ENCODE data around the gene MR1.

Gene MR1

GRCh38 chr1:181083842-181084605 is 50.2 kb downstream of the MR1 start:
- no peak overlapping the region for H3K27ac Mint-ChIP-seq

GRCh38 chr1:181084606-181084969 is 50.8 kb downstream of the MR1 start:
- H3K4me3 Mint-ChIP-seq = no peak overlapping the region
- no peaks in the 10 kb centered on the region for H3K9me3 Mint-ChIP-seq
- no peak overlapping the region for H3K27ac Mint-ChIP-seq
- peaks cover 16% of the 10 kb centered on the region for H3K4me1 Mint-ChIP-seq
- no peak for DNase-seq
- H3K27me3 Mint-ChIP-seq (ENCODE audit: low read depth, poor library complexity) = peaks cover 14% of the 10 kb centered on the region
- H3K36me3 Mint-ChIP-seq (ENCODE audit: low read depth) = no peaks in the 10 kb centered on the region
- TF ChIP-seq CTCF (IDR thresholded peaks at IDR 0.05) = no peak

More at GRCh38 chr1:181083842-181084605, 50.2 kb downstream of the MR1 start:
- H3K4me3 Mint-ChIP-seq = no peak overlapping the region
- H3K27me3 Mint-ChIP-seq (ENCODE audit: low read depth, poor library complexity) = peaks cover 14% of the 10 kb centered on the region
- no peaks in the 10 kb centered on the region for H3K36me3 Mint-ChIP-seq (ENCODE audit: low read depth)
- no peaks in the 10 kb centered on the region for H3K9me3 Mint-ChIP-seq
- peaks cover 22% of the 10 kb centered on the region for H3K4me1 Mint-ChIP-seq
- no peak for TF ChIP-seq CTCF (IDR thresholded peaks at IDR 0.05)
- DNase-seq = no peak

DNA sequence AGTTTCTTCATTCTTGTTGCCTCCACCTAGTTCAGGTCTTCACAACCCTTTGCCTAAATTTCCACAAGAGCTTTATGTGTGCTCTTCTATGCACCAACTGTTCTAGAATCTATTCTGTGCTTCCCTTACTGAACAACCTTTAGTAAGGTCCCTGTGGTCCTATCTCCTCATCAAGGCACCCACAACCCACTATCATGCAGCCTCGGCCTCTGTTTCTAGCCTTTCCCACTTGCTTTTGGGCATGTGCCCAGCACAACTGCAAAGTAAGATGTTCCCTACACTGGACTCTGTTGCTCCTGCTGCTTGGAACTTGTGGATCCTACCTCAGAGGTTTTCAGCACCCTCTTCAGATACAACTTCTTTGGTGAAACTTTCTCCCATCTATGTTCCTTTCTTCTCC is 52.3 kb downstream of the MR1 start:
- no peak for DNase-seq
- H3K36me3 Mint-ChIP-seq (ENCODE audit: low read depth) = no peaks in the 10 kb centered on the region
- H3K27me3 Mint-ChIP-seq (ENCODE audit: low read depth, poor library complexity) = peaks cover 14% of the 10 kb centered on the region
- no peak for TF ChIP-seq CTCF (IDR thresholded peaks at IDR 0.05)
- no peaks in the 10 kb centered on the region for H3K9me3 Mint-ChIP-seq
- no peak overlapping the region for H3K27ac Mint-ChIP-seq
- peaks cover 27% of the 10 kb centered on the region for H3K4me1 Mint-ChIP-seq
- no peak overlapping the region for H3K4me3 Mint-ChIP-seq

GRCh38 chr1:181086926-181087325 is 53.1 kb downstream of the MR1 start:
- Mint-ChIP-seq H3K4me1 (peaks cover 36% of the 10 kb centered on the region), H3K9me3 (no peaks in the 10 kb centered on the region), H3K27me3 (ENCODE audit: low read depth, poor library complexity) (peaks cover 14% of the 10 kb centered on the region), H3K27ac (no peak overlapping the region), H3K4me3 (no peak overlapping the region), H3K36me3 (ENCODE audit: low read depth) (no peaks in the 10 kb centered on the region)
- DNase-seq = no peak
- no peak for TF ChIP-seq CTCF (IDR thresholded peaks at IDR 0.05)

DNA sequence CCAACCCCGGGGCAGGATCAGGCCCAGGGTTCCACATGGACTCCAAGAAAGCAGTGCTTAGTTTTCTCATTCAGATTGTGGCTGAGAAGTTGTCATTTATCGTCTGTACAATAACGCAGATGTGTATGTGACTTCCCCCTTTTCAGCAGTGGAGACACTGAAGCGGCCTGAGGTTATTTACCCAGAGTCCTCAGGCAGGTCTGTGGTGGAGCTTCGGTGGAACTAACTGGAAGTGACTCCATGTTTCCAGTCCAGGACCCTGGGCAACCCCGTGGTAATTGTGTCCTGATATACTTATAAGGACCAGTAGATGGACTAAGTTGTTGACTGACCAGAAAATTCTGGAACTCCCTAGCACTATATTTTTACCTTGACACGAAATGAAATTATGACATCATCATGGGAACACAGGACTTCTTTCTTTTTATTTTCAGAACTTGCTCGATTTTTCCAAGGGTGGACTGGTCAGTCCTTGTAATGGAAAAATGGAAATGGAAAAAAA is 53.7 kb downstream of the MR1 start:
- H3K27ac Mint-ChIP-seq = no peak overlapping the region

More for the DNA sequence above, 53.7 kb downstream of the MR1 start:
- H3K4me3 Mint-ChIP-seq = peak overlapping the region; percentile 8
- peaks cover 14% of the 10 kb centered on the region for H3K27me3 Mint-ChIP-seq (ENCODE audit: low read depth, poor library complexity)
- peaks cover under 1% of the 10 kb centered on the region for H3K36me3 Mint-ChIP-seq (ENCODE audit: low read depth)
- peaks cover 41% of the 10 kb centered on the region for H3K4me1 Mint-ChIP-seq
- no peak for TF ChIP-seq CTCF (IDR thresholded peaks at IDR 0.05)
- no peak for DNase-seq
- H3K9me3 Mint-ChIP-seq = no peaks in the 10 kb centered on the region
